ENCODE data around the gene PDE4DIP. TPM values are rescaled to one million over a fixed set of nuclear protein-coding genes. Genes with fewer than 3 reads are reported as not detected.
"Not testable (repeated sequence)": the region's sequence is repeated elsewhere in the genome, so short reads cannot be mapped to it uniquely, and the experiment has no call there.

PDE4DIP gene
- total RNA-seq, 2 experiments from 2014 or later, result 27.1 to 27.4 TPM

DNA sequence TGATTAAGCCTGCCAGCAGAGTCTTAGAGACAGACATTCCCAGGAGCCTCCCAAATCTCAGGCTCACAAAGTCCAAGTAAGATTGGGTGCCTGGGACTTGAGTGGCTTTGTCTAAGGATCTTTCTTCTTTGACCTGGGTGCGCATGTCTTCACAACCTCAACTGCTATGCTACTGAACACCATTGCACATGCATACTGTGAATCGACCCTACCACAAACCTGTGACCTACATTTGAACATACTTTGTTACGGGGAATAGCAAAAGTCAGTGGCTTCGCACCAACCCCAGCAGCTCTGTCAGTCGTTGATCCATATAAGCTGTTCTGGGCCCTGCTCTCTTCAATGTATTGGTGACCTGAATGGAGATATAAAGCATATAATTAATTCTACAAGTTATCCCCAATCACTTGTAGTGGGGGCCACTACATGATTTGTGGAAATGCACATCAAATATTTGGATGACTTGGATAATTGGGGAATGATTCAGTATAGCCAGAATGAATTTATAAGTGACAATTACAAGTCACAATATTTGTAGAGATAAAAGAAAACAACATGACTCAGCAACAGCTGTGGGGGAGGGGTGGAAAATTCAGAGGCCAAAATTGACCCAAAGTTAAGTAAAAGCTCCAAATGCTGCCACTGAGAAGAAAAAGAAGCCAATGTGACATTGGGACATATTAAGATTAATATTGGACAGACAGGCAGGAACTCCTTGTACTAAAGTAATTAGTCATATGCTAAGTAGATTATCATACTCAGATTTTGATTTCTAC lies 152.4 kb downstream of the PDE4DIP start:
- H3K4me3 Mint-ChIP-seq; H3K36me3 Mint-ChIP-seq (ENCODE audit: low read depth); H3K36me3 ChIP-seq (ENCODE audit: insufficient read depth, low read length); H3K4me1 Mint-ChIP-seq (ENCODE audit: low read depth); ATAC-seq (ENCODE audit: poor library complexity); H3K4me1 ChIP-seq (ENCODE audit: insufficient read depth, low read length); DNase-seq; POLR2A ChIA-PET; H3K27me3 Mint-ChIP-seq; CTCF ChIA-PET; H3K27ac ChIP-seq (ENCODE audit: low read depth in 1 of 2, low read length in 2 of 2); H3K9me3 ChIP-seq (ENCODE audit: control insufficient read depth in 1 of 2, insufficient read depth in 1 of 2, low read length in 2 of 2); H3K27me3 ChIP-seq (ENCODE audit: control insufficient read depth in 1 of 2, insufficient read depth in 2 of 2, low read length in 2 of 2); H3K9me3 Mint-ChIP-seq; intact Hi-C loops (cut with DNase I, micrococcal nuclease); H3K4me3 ChIP-seq (ENCODE audit: low read length); H3K27ac Mint-ChIP-seq: not testable (repeated sequence)

DNA sequence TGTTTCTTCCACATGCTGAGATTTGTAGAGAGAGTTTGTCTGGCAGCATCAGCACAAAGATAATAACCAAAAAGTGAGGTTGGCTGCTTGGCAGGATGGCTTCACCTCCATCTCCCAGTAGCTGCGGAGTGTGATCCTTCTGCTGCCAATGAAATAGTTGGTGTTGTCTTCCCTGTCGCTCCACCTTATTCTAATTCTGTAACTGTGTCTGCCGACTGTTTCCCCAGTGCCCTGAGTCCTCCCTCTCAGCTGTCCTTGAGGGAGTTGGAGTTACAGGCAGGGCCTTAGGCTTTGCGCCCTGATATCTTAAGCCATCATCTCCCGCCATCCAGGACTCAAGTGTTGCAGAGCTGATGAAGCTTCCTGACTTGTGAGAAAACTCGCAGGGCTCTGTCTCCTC lies 153.2 kb downstream of the PDE4DIP start:
- H3K36me3 Mint-ChIP-seq (ENCODE audit: low read depth); CTCF ChIA-PET; H3K4me3 Mint-ChIP-seq: not testable (repeated sequence)

DNA sequence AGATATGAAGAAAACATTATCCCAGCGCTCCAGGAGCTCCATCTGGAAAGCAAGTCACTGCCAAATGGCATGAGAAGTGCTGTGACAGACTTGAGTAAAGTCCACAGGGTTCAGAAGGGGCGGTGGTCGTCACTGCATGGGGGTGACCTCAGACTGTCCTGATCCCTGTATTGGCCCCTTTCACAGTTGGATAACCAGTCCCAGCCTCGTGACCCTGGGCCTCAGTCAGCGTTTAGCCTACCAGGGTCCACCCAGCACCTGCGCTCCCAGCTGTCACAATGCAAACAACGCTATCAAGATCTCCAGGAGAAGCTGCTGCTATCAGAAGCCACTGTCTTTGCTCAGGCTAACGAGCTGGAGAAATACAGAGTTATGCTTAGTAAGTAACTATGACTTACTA lies 158.4 kb downstream of the PDE4DIP start:
- H3K27ac ChIP-seq (ENCODE audit: low read depth in 1 of 2, low read length in 2 of 2); H3K27ac Mint-ChIP-seq; H3K36me3 ChIP-seq (ENCODE audit: insufficient read depth, low read length); H3K4me3 ChIP-seq (ENCODE audit: low read length); H3K36me3 Mint-ChIP-seq (ENCODE audit: low read depth); H3K4me1 Mint-ChIP-seq (ENCODE audit: low read depth); POLR2A ChIA-PET; H3K27me3 Mint-ChIP-seq; H3K4me3 Mint-ChIP-seq; H3K27me3 ChIP-seq (ENCODE audit: control insufficient read depth in 1 of 2, insufficient read depth in 2 of 2, low read length in 2 of 2); CTCF ChIA-PET; intact Hi-C loops (cut with DNase I, micrococcal nuclease); H3K9me3 ChIP-seq (ENCODE audit: control insufficient read depth in 1 of 2, insufficient read depth in 1 of 2, low read length in 2 of 2); DNase-seq; ATAC-seq (ENCODE audit: poor library complexity); H3K4me1 ChIP-seq (ENCODE audit: insufficient read depth, low read length); H3K9me3 Mint-ChIP-seq: not testable (repeated sequence)

More for the DNA sequence above, 153.2 kb downstream of the PDE4DIP start:
- H3K27me3 ChIP-seq (ENCODE audit: control insufficient read depth in 1 of 2, insufficient read depth in 2 of 2, low read length in 2 of 2); H3K27ac ChIP-seq (ENCODE audit: low read depth in 1 of 2, low read length in 2 of 2); H3K9me3 Mint-ChIP-seq; H3K9me3 ChIP-seq (ENCODE audit: control insufficient read depth in 1 of 2, insufficient read depth in 1 of 2, low read length in 2 of 2); H3K4me1 ChIP-seq (ENCODE audit: insufficient read depth, low read length); H3K27me3 Mint-ChIP-seq; POLR2A ChIA-PET; ATAC-seq (ENCODE audit: poor library complexity); H3K4me1 Mint-ChIP-seq (ENCODE audit: low read depth); H3K27ac Mint-ChIP-seq; DNase-seq; H3K4me3 ChIP-seq (ENCODE audit: low read length); H3K36me3 ChIP-seq (ENCODE audit: insufficient read depth, low read length); intact Hi-C loops (cut with DNase I, micrococcal nuclease): not testable (repeated sequence)

- ATAC-seq (ENCODE audit: poor library complexity); H3K4me1 ChIP-seq (ENCODE audit: insufficient read depth, low read length); intact Hi-C loops (cut with DNase I, micrococcal nuclease); POLR2A ChIA-PET; H3K4me3 ChIP-seq (ENCODE audit: low read length); H3K36me3 Mint-ChIP-seq (ENCODE audit: low read depth); H3K27ac Mint-ChIP-seq; DNase-seq; H3K27me3 Mint-ChIP-seq; H3K4me1 Mint-ChIP-seq (ENCODE audit: low read depth); H3K4me3 Mint-ChIP-seq; H3K27ac ChIP-seq (ENCODE audit: low read depth in 1 of 2, low read length in 2 of 2); H3K9me3 Mint-ChIP-seq; H3K36me3 ChIP-seq (ENCODE audit: insufficient read depth, low read length); H3K27me3 ChIP-seq (ENCODE audit: control insufficient read depth in 1 of 2, insufficient read depth in 2 of 2, low read length in 2 of 2); CTCF ChIA-PET; H3K9me3 ChIP-seq (ENCODE audit: control insufficient read depth in 1 of 2, insufficient read depth in 1 of 2, low read length in 2 of 2): not testable (repeated sequence)
These were observed 164.1 kb downstream of the PDE4DIP start for GRCh38 chr1:149008326-149008725.

- H3K4me1 Mint-ChIP-seq (ENCODE audit: low read depth); DNase-seq; ATAC-seq (ENCODE audit: poor library complexity); H3K27ac ChIP-seq (ENCODE audit: low read depth in 1 of 2, low read length in 2 of 2); H3K4me3 ChIP-seq (ENCODE audit: low read length); POLR2A ChIA-PET; H3K27me3 ChIP-seq (ENCODE audit: control insufficient read depth in 1 of 2, insufficient read depth in 2 of 2, low read length in 2 of 2); H3K4me3 Mint-ChIP-seq; H3K36me3 Mint-ChIP-seq (ENCODE audit: low read depth); H3K36me3 ChIP-seq (ENCODE audit: insufficient read depth, low read length); H3K9me3 Mint-ChIP-seq; intact Hi-C loops (cut with DNase I, micrococcal nuclease); H3K27me3 Mint-ChIP-seq; H3K27ac Mint-ChIP-seq; H3K9me3 ChIP-seq (ENCODE audit: control insufficient read depth in 1 of 2, insufficient read depth in 1 of 2, low read length in 2 of 2); H3K4me1 ChIP-seq (ENCODE audit: insufficient read depth, low read length); CTCF ChIA-PET: not testable (repeated sequence)
These were observed 164.5 kb downstream of the PDE4DIP start for GRCh38 chr1:149008769-149009168.

DNA sequence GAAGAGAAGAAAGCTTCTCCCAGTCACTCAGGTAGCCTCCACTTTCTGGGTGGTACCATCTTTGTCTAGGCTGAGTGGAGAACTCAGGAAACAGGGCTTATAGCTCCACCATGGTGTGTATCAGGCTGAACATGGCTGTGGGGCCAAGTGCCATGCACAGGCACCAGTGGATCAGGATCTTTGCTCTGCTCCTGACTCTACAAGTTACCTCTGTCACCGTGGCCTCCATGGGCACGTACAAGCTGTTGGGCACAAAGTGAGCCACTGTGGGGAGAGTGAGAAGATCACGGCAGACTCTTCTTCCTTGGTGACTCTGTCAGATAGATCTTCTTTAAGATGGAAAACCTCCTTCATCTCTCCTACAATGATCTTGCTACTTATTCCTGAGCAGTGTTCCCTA lies 165.5 kb downstream of the PDE4DIP start:
- ATAC-seq (ENCODE audit: poor library complexity); H3K9me3 Mint-ChIP-seq; H3K4me3 Mint-ChIP-seq; H3K36me3 ChIP-seq (ENCODE audit: insufficient read depth, low read length); DNase-seq; H3K4me1 Mint-ChIP-seq (ENCODE audit: low read depth); H3K27ac Mint-ChIP-seq; H3K4me1 ChIP-seq (ENCODE audit: insufficient read depth, low read length); CTCF ChIA-PET; intact Hi-C loops (cut with DNase I, micrococcal nuclease); POLR2A ChIA-PET; H3K27me3 ChIP-seq (ENCODE audit: control insufficient read depth in 1 of 2, insufficient read depth in 2 of 2, low read length in 2 of 2); H3K27me3 Mint-ChIP-seq; H3K27ac ChIP-seq (ENCODE audit: low read depth in 1 of 2, low read length in 2 of 2); H3K36me3 Mint-ChIP-seq (ENCODE audit: low read depth); H3K4me3 ChIP-seq (ENCODE audit: low read length); H3K9me3 ChIP-seq (ENCODE audit: control insufficient read depth in 1 of 2, insufficient read depth in 1 of 2, low read length in 2 of 2): not testable (repeated sequence)

- H3K4me1 Mint-ChIP-seq (ENCODE audit: low read depth); POLR2A ChIA-PET; DNase-seq; H3K9me3 Mint-ChIP-seq; H3K27ac Mint-ChIP-seq; H3K27me3 Mint-ChIP-seq; H3K27me3 ChIP-seq (ENCODE audit: control insufficient read depth in 1 of 2, insufficient read depth in 2 of 2, low read length in 2 of 2); H3K36me3 ChIP-seq (ENCODE audit: insufficient read depth, low read length); H3K27ac ChIP-seq (ENCODE audit: low read depth in 1 of 2, low read length in 2 of 2); H3K4me3 Mint-ChIP-seq; ATAC-seq (ENCODE audit: poor library complexity); CTCF ChIA-PET; intact Hi-C loops (cut with DNase I, micrococcal nuclease); H3K4me3 ChIP-seq (ENCODE audit: low read length); H3K36me3 Mint-ChIP-seq (ENCODE audit: low read depth); H3K4me1 ChIP-seq (ENCODE audit: insufficient read depth, low read length); H3K9me3 ChIP-seq (ENCODE audit: control insufficient read depth in 1 of 2, insufficient read depth in 1 of 2, low read length in 2 of 2): not testable (repeated sequence)
These were observed 168.4 kb downstream of the PDE4DIP start for GRCh38 chr1:149012599-149012998.
